OCI-LY1 (cell line): ENCODE data around the gene C1QTNF9.

Experiments
- EZH2 ChIP-seq: fragments of 200-600 bp; sonication (generic), shearing (Covaris generic); IDR thresholded peaks from 2 replicates; pipeline ENCODE4 v1.8.0; 2017; ENCODE audit warnings: borderline replicate concordance, mixed run types, mild to moderate bottlenecking, antibody characterized with exemption, low read length, moderate library complexity, mixed read lengths
- TF ChIP-seq, protein P1 (sequence below): fragments of 200-600 bp; sonication (generic), shearing (Covaris generic); IDR thresholded peaks from 2 replicates; pipeline ENCODE4 v1.5.1; 2017; ENCODE audit warnings: mild to moderate bottlenecking, antibody characterized with exemption, low read length, moderate library complexity, mixed read lengths

- TF ChIP-seq, protein P1, sequence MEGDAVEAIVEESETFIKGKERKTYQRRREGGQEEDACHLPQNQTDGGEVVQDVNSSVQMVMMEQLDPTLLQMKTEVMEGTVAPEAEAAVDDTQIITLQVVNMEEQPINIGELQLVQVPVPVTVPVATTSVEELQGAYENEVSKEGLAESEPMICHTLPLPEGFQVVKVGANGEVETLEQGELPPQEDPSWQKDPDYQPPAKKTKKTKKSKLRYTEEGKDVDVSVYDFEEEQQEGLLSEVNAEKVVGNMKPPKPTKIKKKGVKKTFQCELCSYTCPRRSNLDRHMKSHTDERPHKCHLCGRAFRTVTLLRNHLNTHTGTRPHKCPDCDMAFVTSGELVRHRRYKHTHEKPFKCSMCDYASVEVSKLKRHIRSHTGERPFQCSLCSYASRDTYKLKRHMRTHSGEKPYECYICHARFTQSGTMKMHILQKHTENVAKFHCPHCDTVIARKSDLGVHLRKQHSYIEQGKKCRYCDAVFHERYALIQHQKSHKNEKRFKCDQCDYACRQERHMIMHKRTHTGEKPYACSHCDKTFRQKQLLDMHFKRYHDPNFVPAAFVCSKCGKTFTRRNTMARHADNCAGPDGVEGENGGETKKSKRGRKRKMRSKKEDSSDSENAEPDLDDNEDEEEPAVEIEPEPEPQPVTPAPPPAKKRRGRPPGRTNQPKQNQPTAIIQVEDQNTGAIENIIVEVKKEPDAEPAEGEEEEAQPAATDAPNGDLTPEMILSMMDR = no peak
- no peak for TF ChIP-seq EZH2
Observed at GRCh38 chr13:24264976-24265375, 44.4 kb upstream of the C1QTNF9 start.
